Tibial artery (tissue), 4 donors: ENCODE results near the gene ADAD1.

Source experiments
- DNase-seq, 2 donors: peaks; one replicate each; pipeline ENCODE4 v3.0.0-alpha.2; 2019
- H3K27ac ChIP-seq, 2 donors: fragments of 200-600 bp; sonication (generic) in 1 of 2; 1 replicate in 1 of 2; 2 replicates in 1 of 2; pipeline ENCODE4 v1.5.1; 2018 to 2019; ENCODE audit warnings: mild to moderate bottlenecking in 1 of 2
- H3K27me3 ChIP-seq, 2 donors: fragments of 200-600 bp; sonication (generic) in 1 of 2; one replicate each; pipeline versions ENCODE4 v1.5.1 to v1.6.0; 2016 to 2019
- H3K36me3 ChIP-seq, 3 donors: fragments of 200-600 bp; sonication (generic) in 2 of 3; one replicate each; pipeline ENCODE4 v1.5.1; 2016 to 2019; ENCODE audit warnings: mild to moderate bottlenecking in 2 of 3
- H3K4me1 ChIP-seq, 4 donors: fragments of 200-600 bp; sonication (generic) in 2 of 4; 1 replicate in 3 of 4; 2 replicates in 1 of 4; pipeline ENCODE4 v1.5.1; 2016 to 2019
- H3K4me3 ChIP-seq, 2 donors: fragments of 200-600 bp; sonication (generic) in 1 of 2; 1 replicate in 1 of 2; 2 replicates in 1 of 2; pipeline ENCODE4 v1.5.1; 2018 to 2019; ENCODE audit warnings: mild to moderate bottlenecking in 2 of 2
- H3K9me3 ChIP-seq, 3 donors: fragments of 200-600 bp; sonication (generic) in 1 of 3; one replicate each; pipeline ENCODE4 v1.5.1; 2016 to 2019
- CTCF ChIP-seq, 2 experiments: fragments of 200-600 bp in 1 of 2; fragments of 450-650 bp in 1 of 2; IDR thresholded peaks; one replicate each; pipeline ENCODE4 v1.5.1; 2017 to 2019; ENCODE audit warnings: antibody characterized with exemption in 2 of 2, mild to moderate bottlenecking in 1 of 2, moderate library complexity in 1 of 2
- intact Hi-C: fragments of 100-400 bp; cut with DNase I; formaldehyde crosslinking; loops from one replicate; pipeline ENCODE4 v1.15.0; 2023; ENCODE audit warnings: low total_unique reads

Gene ADAD1

DNA sequence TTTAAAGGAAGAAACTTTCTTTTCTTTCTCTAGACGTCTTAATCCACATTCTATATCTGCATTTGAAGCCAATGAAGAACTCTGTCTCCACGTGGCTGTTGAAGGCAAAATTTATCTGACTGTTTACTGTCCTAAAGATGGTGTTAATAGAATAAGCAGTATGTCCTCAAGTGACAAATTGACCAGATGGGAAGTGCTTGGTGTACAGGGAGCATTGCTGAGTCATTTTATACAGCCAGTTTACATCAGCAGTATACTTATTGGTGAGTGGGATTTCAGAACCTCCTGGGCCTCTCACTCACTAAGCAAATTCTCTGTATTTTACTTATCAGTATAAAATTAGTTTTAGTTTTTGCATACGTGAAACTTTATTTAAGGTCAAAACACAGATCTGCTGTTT lies 33.7 kb downstream of the ADAD1 start:
- Histone ChIP-seq H3K9me3 (no peaks in the 10 kb centered on the region), H3K27me3 (no peaks in the 10 kb centered on the region), H3K4me3 (no peak overlapping the region), H3K27ac (no peak overlapping the region), H3K4me1 (no peaks in the 10 kb centered on the region), H3K36me3 (no peaks in the 10 kb centered on the region)
- intact Hi-C loops = no loop called here
- DNase-seq = no peak
- no peak for TF ChIP-seq CTCF (IDR thresholded peaks at IDR 0.05)

DNA sequence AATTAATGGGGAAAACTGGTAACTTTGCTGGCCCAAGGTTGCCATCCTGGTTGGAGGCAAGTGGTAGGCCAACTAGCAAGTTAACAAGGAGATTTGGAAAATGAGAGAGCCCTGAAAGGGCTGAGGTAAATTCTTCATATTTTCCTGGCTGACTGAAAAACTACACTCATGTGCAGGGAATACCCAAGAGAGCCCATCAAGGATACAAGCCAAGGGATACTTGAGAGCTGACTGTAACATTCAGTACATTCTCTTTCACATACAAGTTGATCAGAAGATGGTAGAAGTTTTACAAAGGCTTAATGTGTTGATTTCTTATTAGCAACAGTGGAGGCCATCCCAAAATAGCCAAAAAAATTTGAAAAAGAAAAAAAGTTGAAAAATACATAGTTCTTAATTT lies 44.4 kb downstream of the ADAD1 start:
- intact Hi-C loops = no loop called here
- no peak for DNase-seq
- Histone ChIP-seq H3K4me1 (no peaks in the 10 kb centered on the region), H3K27me3 (no peaks in the 10 kb centered on the region), H3K9me3 (no peaks in the 10 kb centered on the region), H3K36me3 (no peaks in the 10 kb centered on the region), H3K4me3 (no peak overlapping the region), H3K27ac (no peak overlapping the region)
- no peak for TF ChIP-seq CTCF (IDR thresholded peaks at IDR 0.05)

DNA sequence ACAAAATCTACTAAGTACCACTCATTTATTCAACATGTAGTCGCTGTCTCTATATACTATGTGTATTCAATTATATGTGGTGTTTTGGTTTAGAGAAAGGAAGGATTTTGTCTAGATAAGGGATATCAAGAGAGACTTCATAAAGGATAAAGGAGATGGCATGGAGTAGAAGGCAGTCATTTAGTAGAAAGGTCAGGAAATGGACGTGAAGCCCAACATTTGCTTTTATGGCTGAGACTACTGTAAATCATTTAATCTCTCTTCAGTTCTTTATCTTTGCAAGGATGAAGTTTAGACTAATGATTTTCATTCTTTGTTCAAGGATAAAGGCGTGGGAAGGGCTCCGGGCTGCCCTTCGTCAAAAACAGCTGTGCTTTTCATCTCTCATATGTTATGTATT lies 52.5 kb downstream of the ADAD1 start:
- H3K4me3 ChIP-seq = no peak overlapping the region
- no peak for TF ChIP-seq CTCF (IDR thresholded peaks at IDR 0.05)
- H3K9me3 ChIP-seq = no peaks in the 10 kb centered on the region
- DNase-seq = no peak
- no peaks in the 10 kb centered on the region for H3K27me3 ChIP-seq
- no peak overlapping the region for H3K27ac ChIP-seq
- H3K36me3 ChIP-seq = no peaks in the 10 kb centered on the region
- intact Hi-C loops = no loop called here
- no peaks in the 10 kb centered on the region for H3K4me1 ChIP-seq

- no peak for TF ChIP-seq CTCF (IDR thresholded peaks at IDR 0.05)
- no peak for DNase-seq
- H3K27ac ChIP-seq = no peak overlapping the region
- H3K36me3 ChIP-seq = no peaks in the 10 kb centered on the region
- intact Hi-C loops = no loop called here
- H3K27me3 ChIP-seq = no peaks in the 10 kb centered on the region
- H3K4me1 ChIP-seq = no peaks in the 10 kb centered on the region
- H3K9me3 ChIP-seq = no peaks in the 10 kb centered on the region
- H3K4me3 ChIP-seq = no peak overlapping the region
Observed at GRCh38 chr4:122434285-122434684, 55.5 kb downstream of the ADAD1 start.

- DNase-seq = no peak
- Histone ChIP-seq H3K36me3 (no peaks in the 10 kb centered on the region), H3K27ac (no peak overlapping the region), H3K27me3 (peaks cover 0 to 2% of the 10 kb centered on the region in 2 donors), H3K9me3 (no peaks in the 10 kb centered on the region), H3K4me1 (no peaks in the 10 kb centered on the region), H3K4me3 (no peak overlapping the region)
- TF ChIP-seq CTCF (IDR thresholded peaks at IDR 0.05) = no peak
- intact Hi-C loops = no loop called here
Observed at GRCh38 chr4:122450847-122451246, 72.0 kb downstream of the ADAD1 start.

DNA sequence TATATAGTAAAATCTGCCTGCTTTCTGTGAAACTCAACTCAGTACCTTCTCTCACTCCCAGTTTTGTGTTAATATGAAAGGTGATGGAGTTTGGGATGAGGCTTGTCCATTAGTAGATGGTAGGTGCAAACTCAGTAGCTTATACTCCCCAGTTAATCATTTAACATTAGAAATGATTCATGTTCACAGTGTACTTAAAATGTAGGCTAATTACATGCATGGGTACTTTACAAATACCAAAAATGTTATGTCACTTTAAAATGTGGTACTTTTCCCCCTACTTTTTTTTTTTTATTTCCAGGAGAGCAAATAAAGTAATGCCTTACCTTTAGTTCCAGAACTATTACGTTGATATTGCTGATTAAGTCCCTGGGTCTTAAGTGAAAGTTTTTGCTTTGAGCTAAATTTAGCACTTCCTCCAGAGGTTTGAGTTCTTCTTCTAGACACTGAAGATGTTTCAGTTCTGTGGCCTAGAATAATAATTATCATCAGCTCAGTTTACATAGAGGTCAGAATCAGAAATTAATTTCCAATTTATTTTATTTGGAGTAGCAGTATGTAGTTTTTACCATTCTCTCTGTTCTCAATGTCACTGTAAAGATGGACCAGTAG lies 74.7 kb downstream of the ADAD1 start:
- Histone ChIP-seq H3K4me3 (no peak overlapping the region), H3K27ac (no peak overlapping the region), H3K27me3 (peaks cover 0 to 2% of the 10 kb centered on the region in 2 donors), H3K4me1 (no peaks in the 10 kb centered on the region), H3K9me3 (no peaks in the 10 kb centered on the region), H3K36me3 (no peaks in the 10 kb centered on the region)
- DNase-seq = no peak
- intact Hi-C loops = no loop called here
- no peak for TF ChIP-seq CTCF (IDR thresholded peaks at IDR 0.05)
